Pancreas (tissue), 10 donors: ENCODE results near the gene CA14. TPM values are rescaled to one million over a fixed set of nuclear protein-coding genes. Genes with fewer than 3 reads are reported as not detected.

Source experiments
- ATAC-seq, 4 donors: fragments of 200-7000 bp; cut with Tn5 transposase; one replicate each; pipeline versions ENCODE4 v1.8.0 to v1.9.1; 2020; ENCODE audit warnings: mild to moderate bottlenecking in 4 of 4, moderate library complexity in 4 of 4
- DNase-seq, 6 donors: peaks; one replicate each; pipeline ENCODE4 v3.0.0-alpha.2; 2020
- FAIRE-seq: peaks from 2 replicates; lab custom pipeline; 2012; peaks lifted over from hg19 to GRCh38; lab: Jason Lieb, UNC
- H3K27ac ChIP-seq, 4 donors: fragments of 200-600 bp; sonication (generic); 1 replicate in 3 of 4; 2 replicates in 1 of 4; pipeline versions ENCODE4 v1.5.0 to v1.8.0; 2020
- H3K27me3 ChIP-seq, 4 donors: fragments of 200-600 bp; one replicate each; pipeline ENCODE4 v1.8.0; 2021
- H3K36me3 ChIP-seq, 3 donors: fragments of 200-600 bp; sonication (generic) in 1 of 3; one replicate each; pipeline versions ENCODE4 v1.5.0 to v1.8.0; 2020 to 2021
- H3K4me1 ChIP-seq, 3 donors: fragments of 200-600 bp; one replicate each; pipeline ENCODE4 v1.8.0; 2021
- H3K4me3 ChIP-seq, 4 donors: fragments of 200-600 bp; sonication (generic) in 2 of 4; one replicate each; pipeline versions ENCODE4 v1.5.0 to v1.8.0; 2020 to 2021
- H3K9me3 ChIP-seq, 4 donors: fragments of 200-600 bp; one replicate each; pipeline ENCODE4 v1.8.0; 2021
- WGBS, 2 donors: extraction: QIAGEN DNeasy Blood & Tissue Kit; methylation state at CpG; one replicate each; pipeline ENCODE4 v1.1.7; 2013; 5-methylcytosine and 5-hydroxymethylcytosine counted together
- intact Hi-C, 3 donors: fragments of 100-400 bp; cut with DNase I; formaldehyde crosslinking; loops; one replicate each; pipeline versions ENCODE4 v1.11.1 to v1.14.2; 2022
- polyA plus RNA-seq, 2 donors: library from polyadenylated mRNA; stranded (reverse); fragments of 200-250 nt; gene quantifications; one replicate each; pipeline ENCODE4 v1.2.3, GENCODE V29; 2013
- total RNA-seq, 6 donors: library from RNA; stranded (reverse); fragmentation: NEBNext Ultra II Directional in 4 of 6; extraction: Animal tissue kit (Norgen Biotek cat#: 25700) in 4 of 6; gene quantifications; one replicate each; pipeline versions ENCODE4 v1.2.1 to v1.2.4, GENCODE V29; 2021 to 2023
- TF ChIP-seq, protein P1 (sequence below), 4 donors: fragments of 200-600 bp; sonication (generic) in 3 of 4; IDR thresholded peaks; one replicate each; pipeline versions ENCODE4 v1.5.0 to v1.8.0; 2021; ENCODE audit warnings: antibody characterized with exemption in 4 of 4
- donor health status: healthy with polysubstance abuse.
- donor health status: DM: no; HTN: no; CAD: no; lungs with moderate emphysema.
- donor health status: DM: no; HTN: no; CAD: no.
- donor health status: control.
- donor health status: control.
- donor health status: Bipolar disorder and iron deficiency.
- donor health status: DM: yes; HTN: yes; CAD: no.
- donor health status: DM: no; HTN: no; CAD: no.
- donor health status: DM: no; HTN: no; CAD: no.
- donor health status: DM: yes; HTN: yes; CAD: no.

CA14 gene
- total and polyA plus RNA-seq, 8 donors: 0.14 to 0.19 (median 0.19) TPM; not detected in 5

DNA sequence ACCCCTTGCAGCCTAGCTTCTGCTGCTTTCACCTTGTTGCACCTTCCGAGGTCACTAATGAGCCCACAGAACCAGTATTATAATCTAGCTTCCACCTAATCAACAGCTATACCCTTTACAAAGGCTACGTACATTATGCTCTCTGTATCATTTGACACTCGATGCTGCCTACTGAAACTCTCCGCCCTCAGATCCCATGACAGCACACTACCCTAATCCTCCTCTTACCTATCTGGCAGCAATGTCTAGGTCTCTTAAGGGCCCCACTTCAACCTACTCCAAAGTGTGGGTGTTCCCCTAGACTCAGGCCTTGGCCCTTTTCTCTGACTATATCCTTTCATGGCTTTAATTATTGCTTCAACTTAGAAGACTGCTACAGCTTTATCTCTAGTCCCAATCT is 31.2 kb downstream of the CA14 start:
- H3K27ac ChIP-seq: no peak overlapping the region
- FAIRE-seq (no peak), DNase-seq (no peak), ATAC-seq (no peak)
- TF ChIP-seq, protein P1, sequence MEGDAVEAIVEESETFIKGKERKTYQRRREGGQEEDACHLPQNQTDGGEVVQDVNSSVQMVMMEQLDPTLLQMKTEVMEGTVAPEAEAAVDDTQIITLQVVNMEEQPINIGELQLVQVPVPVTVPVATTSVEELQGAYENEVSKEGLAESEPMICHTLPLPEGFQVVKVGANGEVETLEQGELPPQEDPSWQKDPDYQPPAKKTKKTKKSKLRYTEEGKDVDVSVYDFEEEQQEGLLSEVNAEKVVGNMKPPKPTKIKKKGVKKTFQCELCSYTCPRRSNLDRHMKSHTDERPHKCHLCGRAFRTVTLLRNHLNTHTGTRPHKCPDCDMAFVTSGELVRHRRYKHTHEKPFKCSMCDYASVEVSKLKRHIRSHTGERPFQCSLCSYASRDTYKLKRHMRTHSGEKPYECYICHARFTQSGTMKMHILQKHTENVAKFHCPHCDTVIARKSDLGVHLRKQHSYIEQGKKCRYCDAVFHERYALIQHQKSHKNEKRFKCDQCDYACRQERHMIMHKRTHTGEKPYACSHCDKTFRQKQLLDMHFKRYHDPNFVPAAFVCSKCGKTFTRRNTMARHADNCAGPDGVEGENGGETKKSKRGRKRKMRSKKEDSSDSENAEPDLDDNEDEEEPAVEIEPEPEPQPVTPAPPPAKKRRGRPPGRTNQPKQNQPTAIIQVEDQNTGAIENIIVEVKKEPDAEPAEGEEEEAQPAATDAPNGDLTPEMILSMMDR (IDR thresholded peaks at IDR 0.05): no peak
- WGBS, 2 donors: 79 to 88% methylated on average over 4 of the region's 4 CpGs
- H3K36me3 ChIP-seq: peaks cover 0 to 6% (median 0%) of the 10 kb centered on the region in 3 donors
- intact Hi-C loops: no loop called here
- H3K9me3 ChIP-seq: no peaks in the 10 kb centered on the region
- H3K4me3 ChIP-seq: no peak overlapping the region
- peaks cover 0 to 3% (median 0%) of the 10 kb centered on the region in 3 donors for H3K4me1 ChIP-seq
- H3K27me3 ChIP-seq: no peaks in the 10 kb centered on the region

DNA sequence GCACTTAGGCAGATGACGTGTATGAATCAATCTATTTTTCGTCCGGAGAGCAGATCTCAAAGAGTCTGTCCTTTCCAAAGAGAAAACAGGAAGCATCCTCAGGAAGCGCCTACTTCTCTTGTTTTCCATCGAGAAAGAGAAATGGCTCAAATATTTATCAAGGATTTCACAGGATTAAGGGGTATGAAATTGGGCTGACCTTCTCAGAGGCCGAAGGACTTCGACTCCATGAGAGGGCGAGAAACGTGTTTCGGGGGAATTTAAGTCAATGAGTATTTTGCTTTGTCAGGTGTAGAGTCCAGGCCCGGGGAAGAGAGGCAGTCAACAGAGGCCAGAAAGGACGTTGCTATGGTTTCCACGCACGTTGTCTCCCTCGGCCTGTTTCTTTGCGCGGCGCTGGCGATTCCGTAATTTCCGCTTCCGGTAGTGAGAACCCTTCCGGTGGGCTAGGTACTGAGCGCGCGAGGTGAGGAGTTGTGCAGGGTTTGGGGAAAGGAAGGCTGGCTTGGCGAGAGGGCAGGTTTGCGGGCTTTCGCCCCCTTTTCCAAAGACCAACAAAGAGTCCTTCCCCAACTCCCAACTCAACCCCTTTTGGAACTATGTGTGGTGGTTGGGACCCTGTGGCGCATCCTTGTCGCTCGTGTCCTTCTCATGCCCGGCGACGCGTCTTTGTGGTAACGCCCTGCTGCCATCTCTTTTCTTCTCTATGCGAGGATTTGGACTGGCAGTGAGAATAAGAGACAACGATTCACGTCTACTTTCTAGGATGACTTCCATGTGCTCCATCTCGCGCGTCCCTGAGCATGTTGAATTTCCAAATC is 36.1 kb downstream of the CA14 start, which contains the start of gene MRPS21:
Gene MRPS21 (plus strand): TSS at position 429 of the 821 bp plus-strand sequence. CDS start 506 bp downstream, outside the sequence.
- DNase-seq (peak; percentile 84 to 93 (median 86)), FAIRE-seq (no peak), ATAC-seq (peak; percentile 99 to 100 (median 100))
- Histone ChIP-seq H3K4me3 (peak within 1 kb of the TSS; percentile 31 to 67 (median 64)), H3K27ac (peak within 1 kb of the TSS; percentile 4 to 57 (median 37)), H3K36me3 (no peaks in the 10 kb centered on the region), H3K9me3 (no peaks in the 10 kb centered on the region), H3K27me3 (no peaks in the 10 kb centered on the region), H3K4me1 (peaks cover 0 to 6% (median 0%) of the 10 kb centered on the region in 3 donors)
- intact Hi-C loops: no loop called here
- TF ChIP-seq, protein P1 (IDR thresholded peaks at IDR 0.05): no peak
- WGBS, 2 donors: 8% methylated on average over 43 of the region's 43 CpGs

DNA sequence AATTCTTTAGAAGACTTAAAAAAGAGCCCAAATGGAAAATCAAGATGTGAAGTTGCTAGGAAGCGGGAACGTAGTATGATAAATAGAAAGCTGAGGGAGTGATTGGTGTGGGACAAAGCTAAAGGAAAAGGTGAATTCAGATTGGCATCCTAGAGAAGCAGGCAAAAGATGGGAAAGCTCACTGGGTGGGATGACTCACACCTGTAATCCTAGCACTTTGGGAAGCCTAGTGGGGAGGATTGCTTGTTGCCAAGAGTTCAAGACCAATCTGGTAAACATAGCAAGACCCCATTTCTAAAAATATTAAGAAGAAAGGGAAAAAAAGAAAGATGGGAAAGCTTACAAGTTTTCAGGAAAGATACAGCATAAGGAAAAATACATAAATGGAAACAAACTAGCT is 37.9 kb downstream of the CA14 start:
- Histone ChIP-seq H3K4me3 (no peak overlapping the region), H3K4me1 (peaks cover 0 to 6% (median 0%) of the 10 kb centered on the region in 3 donors), H3K27me3 (no peaks in the 10 kb centered on the region), H3K36me3 (no peaks in the 10 kb centered on the region), H3K9me3 (no peaks in the 10 kb centered on the region), H3K27ac (no peak overlapping the region)
- 98 to 100% methylated on average over 2 of the region's 2 CpGs for WGBS, 2 donors
- DNase-seq (no peak), FAIRE-seq (no peak), ATAC-seq (no peak)
- TF ChIP-seq, protein P1 (IDR thresholded peaks at IDR 0.05): no peak
- intact Hi-C loops: no loop called here

DNA sequence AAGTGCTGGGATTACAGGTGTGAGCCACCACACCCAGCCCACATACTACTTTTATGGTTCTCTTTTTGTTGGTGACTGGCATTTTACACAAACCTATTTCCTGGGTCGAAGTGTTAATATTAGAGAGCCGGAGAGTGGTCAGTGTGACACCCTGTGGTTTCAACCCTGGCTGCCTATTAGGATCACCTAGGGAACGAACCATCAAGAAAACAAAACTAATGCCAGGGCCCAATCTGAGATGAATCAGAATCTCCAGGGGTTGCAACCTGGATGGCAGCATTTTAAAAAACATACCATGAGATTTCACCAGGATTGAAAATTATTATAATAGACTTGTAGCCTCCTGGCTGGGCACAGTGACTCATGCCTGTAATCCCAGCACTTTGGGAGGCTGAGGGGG is 42.1 kb downstream of the CA14 start:
- TF ChIP-seq, protein P1 (IDR thresholded peaks at IDR 0.05): no peak
- Histone ChIP-seq H3K27ac (no peak overlapping the region), H3K4me3 (no peak overlapping the region), H3K4me1 (no peaks in the 10 kb centered on the region), H3K27me3 (no peaks in the 10 kb centered on the region), H3K9me3 (no peaks in the 10 kb centered on the region), H3K36me3 (peaks cover 0 to 8% (median 2%) of the 10 kb centered on the region in 3 donors)
- DNase-seq: no peak
- no peak for FAIRE-seq
- WGBS, 2 donors: 94 to 97% methylated on average over 3 of the region's 3 CpGs
- intact Hi-C loops: no loop called here
- no peak for ATAC-seq

DNA sequence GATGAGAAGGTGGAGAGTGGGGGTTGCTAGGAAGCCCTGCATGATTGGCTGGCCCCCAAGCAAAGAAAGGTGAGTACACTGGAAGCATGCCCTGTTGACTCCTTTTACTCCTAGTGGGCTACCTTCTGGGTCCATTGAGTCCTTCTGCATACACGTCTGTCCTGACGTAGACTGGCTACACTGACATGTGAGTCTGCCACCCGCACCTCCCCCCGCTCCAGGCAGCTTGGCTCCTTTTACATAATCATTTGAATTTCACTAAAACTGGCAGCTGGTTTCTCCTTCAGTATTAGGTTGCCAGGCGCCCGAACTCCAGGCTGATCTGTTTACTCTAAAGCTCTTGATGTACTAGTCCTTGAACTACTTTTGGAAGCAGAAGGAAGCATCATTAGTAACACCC is 44.8 kb downstream of the CA14 start:
- Histone ChIP-seq H3K27ac (no peak overlapping the region), H3K4me3 (no peak overlapping the region), H3K27me3 (no peaks in the 10 kb centered on the region), H3K9me3 (no peaks in the 10 kb centered on the region), H3K36me3 (peaks cover 0 to 8% (median 2%) of the 10 kb centered on the region in 3 donors), H3K4me1 (no peaks in the 10 kb centered on the region)
- peak in 2 of 4 donors; percentile 30 to 44 for ATAC-seq
- TF ChIP-seq, protein P1 (IDR thresholded peaks at IDR 0.05): no peak
- 85 to 86% methylated on average over 6 of the region's 6 CpGs for WGBS, 2 donors
- intact Hi-C loops: no loop called here
- FAIRE-seq: no peak
- no peak for DNase-seq
